HepG2 (cell line): ENCODE results near the gene SH3TC2. TPM values are rescaled to one million over a fixed set of nuclear protein-coding genes. Genes with fewer than 3 reads are reported as not detected.

Experiments used
- ATAC-seq: fragments of 200-7000 bp; cut with Tn5 transposase; 3 replicates; pipeline ENCODE4 v1.9.1; 2020; ENCODE audit warnings: mild to moderate bottlenecking, moderate library complexity
- BruUV-seq: library from RNA; stranded (reverse); fragments of 400-500 nt; replicated peaks from 2 replicates; lab custom pipeline; 2021; lab: Mats Ljungman, UMichigan
- CTCF ChIA-PET: fragments of 300-600 bp; formaldehyde crosslinking; extraction: SDS; loops from one replicate; lab custom pipeline; 2021; ENCODE audit warnings: low total read pairs, inconsistent platforms, low intra/inter-chr PET ratio; lab: Yijun Ruan, JAX
- POLR2A ChIA-PET: fragments of 350-600 bp; sonication (Branson Sonifier 250); formaldehyde crosslinking; loops from one replicate; lab custom pipeline; 2020; ENCODE audit warnings: antibody characterized with exemption, inconsistent platforms; lab: Yijun Ruan, JAX
- DNase-seq: peaks from one replicate; pipeline ENCODE4 v3.0.0-alpha.2; 2015; ENCODE audit warnings: low spot score
- FAIRE-seq: peaks from 3 replicates; lab custom pipeline; 2011; peaks lifted over from hg19 to GRCh38; lab: Jason Lieb, UNC
- H2AFZ ChIP-seq: one replicate; pipeline ENCODE4 v1.6.1; 2011; ENCODE audit warnings: low read length, inconsistent platforms
- H3K27ac ChIP-seq: fragments of 300-600 bp; 3 replicates; pipeline ENCODE4 v1.8.0; 2011; ENCODE audit warnings: mixed run types, mild to moderate bottlenecking, mixed read lengths, low read length, inconsistent platforms; ENCODE audit not compliant: insufficient read depth; ENCODE audit errors: extremely low read length
- H3K27me3 ChIP-seq, 2 experiments: fragments of 200-600 bp in 1 of 2; 2 replicates in 1 of 2; 3 replicates in 1 of 2; pipeline versions ENCODE4 v1.6.0 to v1.8.0; 2011; ENCODE audit warnings: low read length in 2 of 2, mild to moderate bottlenecking in 2 of 2, moderate library complexity in 2 of 2, inconsistent platforms in 1 of 2; ENCODE audit not compliant: insufficient read depth in 2 of 2, control insufficient read depth in 1 of 2
- H3K36me3 ChIP-seq, 2 experiments: fragments of 200-600 bp in 1 of 2; replicated peaks in 1 of 2; 2 replicates in 1 of 2; 3 replicates in 1 of 2; pipeline versions ENCODE4 v1.5.1 to v1.8.0; 2011; ENCODE audit warnings: low read length in 2 of 2, inconsistent platforms in 1 of 2; ENCODE audit not compliant: insufficient read depth in 2 of 2, control insufficient read depth in 1 of 2
- H3K4me1 ChIP-seq: 2 replicates; pipeline ENCODE4 v1.5.1; 2012; ENCODE audit warnings: low read length, inconsistent platforms; ENCODE audit not compliant: insufficient read depth
- H3K4me2 ChIP-seq: 2 replicates; pipeline ENCODE4 v1.6.0; 2011; ENCODE audit warnings: low read depth, low read length, inconsistent platforms
- H3K4me3 ChIP-seq, 3 experiments: fragments of 200-600 bp in 1 of 3; sonication (generic), shearing (Covaris generic) in 1 of 3; replicated peaks in 1 of 3; 2 replicates each; pipeline ENCODE4 v1.5.1; 2011 to 2016; ENCODE audit warnings: low read length in 3 of 3, inconsistent platforms in 2 of 3, low read depth in 2 of 3, mild to moderate bottlenecking in 2 of 3, control low read depth in 1 of 3, mixed read lengths in 1 of 3; ENCODE audit not compliant: insufficient read depth in 1 of 3
- H3K79me2 ChIP-seq: one replicate; pipeline ENCODE4 v1.6.1; 2011; ENCODE audit warnings: low read length, inconsistent platforms; ENCODE audit not compliant: insufficient read depth
- H3K9ac ChIP-seq: 2 replicates; pipeline ENCODE4 v1.6.0; 2011; ENCODE audit warnings: mild to moderate bottlenecking, low read depth, low read length, inconsistent platforms; ENCODE audit not compliant: insufficient read depth
- H3K9me3 ChIP-seq: 2 replicates; pipeline ENCODE4 v1.5.1; 2012; ENCODE audit warnings: mild to moderate bottlenecking, low read length
- H4K20me1 ChIP-seq: 2 replicates; pipeline ENCODE4 v1.6.0; 2011; ENCODE audit warnings: inconsistent platforms, mild to moderate bottlenecking, low read length, moderate library complexity; ENCODE audit not compliant: insufficient read depth
- ATF2 ChIP-seq: sonication (generic); formaldehyde crosslinking; IDR thresholded peaks from 2 replicates; pipeline ENCODE4 v1.4.0; 2020; ENCODE audit warnings: missing genetic modification reagents
- DR1 ChIP-seq: sonication (generic); formaldehyde crosslinking; IDR thresholded peaks from 2 replicates; pipeline ENCODE4 v1.8.0; 2021; ENCODE audit warnings: mild to moderate bottlenecking, missing genetic modification reagents, inconsistent platforms
- JUNB ChIP-seq: sonication (generic); formaldehyde crosslinking; IDR thresholded peaks from 2 replicates; pipeline ENCODE4 v1.8.0; 2022; ENCODE audit warnings: missing genetic modification reagents, mild to moderate bottlenecking, borderline replicate concordance
- PITX1 ChIP-seq: sonication (generic); formaldehyde crosslinking; IDR thresholded peaks from 2 replicates; pipeline ENCODE4 v1.5.1; 2020; ENCODE audit warnings: mild to moderate bottlenecking, missing genetic modification reagents
- POLR2G ChIP-seq: fragments of 200-400 bp; formaldehyde crosslinking; IDR thresholded peaks from 2 replicates; pipeline ENCODE4 v1.6.1; 2018; ENCODE audit warnings: mild to moderate bottlenecking, low read depth, low read length, moderate library complexity
- RXRB ChIP-seq: IDR thresholded peaks from 2 replicates; pipeline ENCODE4 v1.6.1; 2016; ENCODE audit warnings: borderline replicate concordance, missing genetic modification reagents, missing compliant biosample characterization
- SNAPC2 ChIP-seq: sonication (generic); formaldehyde crosslinking; IDR thresholded peaks from 2 replicates; pipeline ENCODE4 v1.8.1; 2022; ENCODE audit warnings: mild to moderate bottlenecking, missing genetic modification reagents
- ZNF276 ChIP-seq: sonication (generic); formaldehyde crosslinking; IDR thresholded peaks from 2 replicates; pipeline ENCODE4 v1.4.0; 2020; ENCODE audit warnings: mild to moderate bottlenecking, low read depth, missing genetic modification reagents
- ZNF343 ChIP-seq: sonication (generic); formaldehyde crosslinking; IDR thresholded peaks from 2 replicates; pipeline ENCODE4 v1.4.0; 2020; ENCODE audit warnings: mild to moderate bottlenecking, missing genetic modification reagents
- ZNF451 ChIP-seq: sonication (generic); formaldehyde crosslinking; IDR thresholded peaks from 2 replicates; pipeline ENCODE4 v1.5.0; 2020; ENCODE audit warnings: mild to moderate bottlenecking, missing genetic modification reagents
- WGBS: methylation state at CpG from one replicate; pipeline ENCODE4 v1.1.6; 2017; ENCODE audit warnings: low lambda C conversion rate; 5-methylcytosine and 5-hydroxymethylcytosine counted together
- in situ Hi-C: cut with HindIII; loops from 2 replicates; pipeline ENCODE4 v1.10.0; 2017; ENCODE audit warnings: low pct_unique_long_range_greater_than_20kb; ENCODE audit not compliant: extremely low pct_ligation_motif_present
- intact Hi-C: fragments of 100-400 bp; cut with micrococcal nuclease; formaldehyde crosslinking; loops from one replicate; pipeline ENCODE4 v1.10.0; 2022; ENCODE audit not compliant: unreplicated experiment
- polyA plus RNA-seq, 8 experiments: library from polyadenylated mRNA; depleted of rRNA in 3 of 8; stranded (reverse) in 7 of 8; unstranded in 1 of 8; fragments of >200 nt; fragmentation: Illumina TruSeq in 4 of 8; extraction: Trizol in 4 of 8; gene quantifications; 2 replicates each; pipeline versions ENCODE4 v1.2.1 to v1.2.3, GENCODE V29; 2011 to 2016; ENCODE audit warnings: low read depth in 4 of 8, missing spikeins in 1 of 8, mixed read lengths in 1 of 8; ENCODE audit not compliant: insufficient read depth in 1 of 8
- total RNA-seq, 5 experiments: library from RNA; depleted of rRNA; stranded (reverse); fragments of >200 nt; fragmentation: Illumina TruSeq; extraction: Trizol; gene quantifications; 2 replicates each; pipeline ENCODE4 v1.2.3, GENCODE V29; 2016; ENCODE audit warnings: low read depth in 1 of 5
- TF ChIP-seq, protein P1 (sequence below): sonication (generic); formaldehyde crosslinking; IDR thresholded peaks from 2 replicates; pipeline ENCODE4 v1.4.0; 2020; ENCODE audit warnings: missing genetic modification reagents

The SH3TC2 gene
- total and polyA plus RNA-seq, 2 of the 13 experiments (the other 11 are each of a cell fraction or from before 2014, with no cell fraction given): 0.34 to 0.71 TPM

DNA sequence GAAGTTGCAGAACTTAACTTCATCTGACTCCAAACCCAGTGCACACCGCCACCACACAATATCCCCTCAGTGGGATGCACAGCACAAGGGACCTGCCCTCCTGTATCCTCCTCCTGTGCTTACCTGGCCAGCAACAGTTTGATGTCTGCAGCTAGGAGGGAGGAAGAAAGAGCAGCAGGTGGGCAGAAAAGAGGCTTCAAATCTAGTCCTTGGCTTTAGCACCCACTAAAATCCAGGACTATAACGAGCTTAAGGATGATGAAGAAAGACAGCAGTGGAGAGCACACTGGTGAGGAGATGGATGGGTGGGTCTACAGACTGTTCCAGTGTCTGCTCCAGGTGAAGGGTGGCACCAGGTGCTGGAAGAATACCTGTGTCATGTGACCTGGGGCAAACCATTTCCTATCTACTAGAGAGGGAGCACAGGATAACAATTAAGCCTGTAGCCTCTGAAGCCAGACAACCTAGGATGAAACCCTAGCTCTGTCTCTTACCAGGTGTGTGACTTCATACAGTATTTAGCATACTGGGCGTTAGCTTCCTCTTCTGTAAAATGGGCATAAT is 100.0 kb downstream of the SH3TC2 start:
- Histone ChIP-seq H3K4me1 (peaks cover 5% of the 10 kb centered on the region; the same call in 1 of the 2 replicates), H3K27me3 (no peaks in the 10 kb centered on the region), H3K9ac (no peak overlapping the region), H3K4me2 (no peak overlapping the region), H2AFZ (no peak overlapping the region), H3K36me3 (no peaks in the 10 kb centered on the region), H4K20me1 (no peaks in the 10 kb centered on the region), H3K79me2 (no peaks in the 10 kb centered on the region), H3K9me3 (no peaks in the 10 kb centered on the region), H3K27ac (no peak overlapping the region), H3K4me3 (no peak overlapping the region)
- ATAC-seq (no peak), DNase-seq (no peak), FAIRE-seq (no peak)
- intact Hi-C loops: no loop called here
- ChIA-PET CTCF (no interaction called here), POLR2A (no interaction called here)
- 8% methylated on average over 3 of the region's 3 CpGs for WGBS
- TF ChIP-seq RXRB (no peak), POLR2G (no peak), PITX1 (CRISPR knock-in tag) (no peak), ZNF276 (CRISPR knock-in tag) (no peak), SNAPC2 (CRISPR knock-in tag) (no peak), JUNB (CRISPR knock-in tag) (no peak), DR1 (CRISPR knock-in tag) (no peak), ATF2 (CRISPR knock-in tag) (no peak), ZNF343 (CRISPR knock-in tag) (no peak), ZNF451 (CRISPR knock-in tag) (no peak)
- TF ChIP-seq, protein P1, sequence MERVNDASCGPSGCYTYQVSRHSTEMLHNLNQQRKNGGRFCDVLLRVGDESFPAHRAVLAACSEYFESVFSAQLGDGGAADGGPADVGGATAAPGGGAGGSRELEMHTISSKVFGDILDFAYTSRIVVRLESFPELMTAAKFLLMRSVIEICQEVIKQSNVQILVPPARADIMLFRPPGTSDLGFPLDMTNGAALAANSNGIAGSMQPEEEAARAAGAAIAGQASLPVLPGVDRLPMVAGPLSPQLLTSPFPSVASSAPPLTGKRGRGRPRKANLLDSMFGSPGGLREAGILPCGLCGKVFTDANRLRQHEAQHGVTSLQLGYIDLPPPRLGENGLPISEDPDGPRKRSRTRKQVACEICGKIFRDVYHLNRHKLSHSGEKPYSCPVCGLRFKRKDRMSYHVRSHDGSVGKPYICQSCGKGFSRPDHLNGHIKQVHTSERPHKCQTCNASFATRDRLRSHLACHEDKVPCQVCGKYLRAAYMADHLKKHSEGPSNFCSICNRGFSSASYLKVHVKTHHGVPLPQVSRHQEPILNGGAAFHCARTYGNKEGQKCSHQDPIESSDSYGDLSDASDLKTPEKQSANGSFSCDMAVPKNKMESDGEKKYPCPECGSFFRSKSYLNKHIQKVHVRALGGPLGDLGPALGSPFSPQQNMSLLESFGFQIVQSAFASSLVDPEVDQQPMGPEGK (CRISPR knock-in tag): no peak
- in situ Hi-C loops: no loop called here
- no TSS peak for BruUV-seq
